ACHN (cell line): ENCODE measurements around the gene SUPT7L.

Source experiments
- DNase-seq: peaks from one replicate; pipeline ENCODE4 v3.0.0-alpha.2; 2015
- in situ Hi-C: cut with HindIII; loops from 2 replicates; pipeline ENCODE4 v1.10.0; 2017; ENCODE audit warnings: low sequenced_read_pairs, low pct_ligation_motif_present, low pct_unique_long_range_greater_than_20kb

SUPT7L gene

DNA sequence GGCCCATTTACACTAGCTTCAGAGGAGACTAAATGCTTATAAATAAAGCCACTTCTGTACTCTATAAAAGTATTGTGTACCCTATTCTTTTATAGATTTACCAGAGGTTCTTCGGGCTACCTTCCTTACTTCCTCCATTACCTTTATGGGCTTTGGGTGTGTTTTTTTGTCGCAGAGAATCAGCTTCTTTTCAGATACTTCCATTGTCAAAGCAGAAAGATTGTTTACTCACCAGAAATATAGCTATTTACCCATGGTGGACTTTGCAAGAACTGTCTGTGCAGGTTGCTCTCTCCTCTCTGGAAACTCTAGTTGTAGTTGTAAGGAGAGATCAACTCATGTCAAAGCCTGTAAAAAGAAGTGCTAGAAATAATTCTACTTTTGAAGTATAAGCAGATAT, 49.4 kb downstream of the SUPT7L start:
- in situ Hi-C loops, result no loop called here

DNA sequence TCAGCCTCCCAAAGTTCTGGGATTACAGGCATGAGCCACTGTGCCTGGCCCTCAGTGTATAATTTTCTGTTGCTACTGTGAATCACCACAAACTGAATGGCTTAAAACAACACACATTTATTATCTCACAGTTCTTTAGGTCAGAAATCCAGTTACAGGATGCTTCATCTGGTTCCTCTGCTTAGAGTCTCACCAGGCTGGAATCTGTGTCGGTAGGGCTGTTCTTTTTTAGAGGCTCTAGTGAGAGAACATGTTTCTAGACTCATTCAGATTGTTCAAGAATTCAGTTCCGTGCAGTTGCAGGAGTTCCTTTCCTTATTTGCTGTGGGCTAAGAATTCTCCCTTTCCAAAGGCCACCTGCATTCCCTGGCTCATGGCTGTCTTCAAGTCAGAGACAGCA, 56.8 kb downstream of the SUPT7L start:
- DNase-seq, result no peak
- in situ Hi-C loops, result no loop called here

More for the DNA sequence above, 49.4 kb downstream of the SUPT7L start:
- DNase-seq, result no peak
